ENCODE measurements around the gene EXOC2.

- TF ChIP-seq CTCF (conservative IDR thresholded peaks at IDR 0.05; ENCODE audit: low read length) (no peak), EZH2phosphoT487 (IDR thresholded peaks at IDR 0.05; ENCODE audit: borderline replicate concordance, low read depth, low read length) (no peak)
These were observed 200.0 kb downstream of the EXOC2 start for GRCh38 chr6:492816-493414.

Data from OCI-LY7 (cell line).